K562 (cell line): Measurements from ENCODE around the gene HADH. TPM values are rescaled to one million over a fixed set of nuclear protein-coding genes. Genes with fewer than 3 reads are reported as not detected.

ENCODE experiments used
- ATAC-seq: fragments of 200-7000 bp; cut with Tn5 transposase; 3 replicates; pipeline ENCODE4 v1.9.1; 2020; ENCODE audit warnings: moderate library complexity
- BruUV-seq: library from RNA; stranded (reverse); fragments of 400-500 nt; replicated peaks from 2 replicates; lab custom pipeline; 2021; lab: Mats Ljungman, UMichigan
- CTCF ChIA-PET: fragments of 300-600 bp; formaldehyde crosslinking; extraction: SDS; loops from one replicate; lab custom pipeline; 2021; ENCODE audit warnings: low intra/inter-chr PET ratio; lab: Yijun Ruan, JAX
- POLR2A ChIA-PET: fragments of 300-600, 350-650 bp; sonication (Branson Sonifier 250); formaldehyde crosslinking; extraction: SDS; loops from one replicate; lab custom pipeline; 2021; ENCODE audit warnings: antibody characterized with exemption, inconsistent platforms; lab: Yijun Ruan, JAX
- DNase-seq, 4 experiments: peaks; one replicate each; pipeline versions ENCODE4 v3.0.0 to v3.0.0-alpha.2; 2011 to 2018; ENCODE audit warnings: low spot score in 3 of 4, mixed read lengths in 3 of 4; ENCODE audit errors: extremely low read depth in 1 of 4
- FAIRE-seq: peaks from 2 replicates; lab custom pipeline; 2011; peaks lifted over from hg19 to GRCh38; lab: Jason Lieb, UNC
- H2AFZ ChIP-seq: 2 replicates; pipeline ENCODE4 v1.6.0; 2011; ENCODE audit warnings: low read depth, low read length, control low read depth, inconsistent platforms
- H3K27ac ChIP-seq: fragments of 200-600 bp; 3 replicates; pipeline ENCODE4 v1.8.0; 2011; ENCODE audit warnings: low read depth, mild to moderate bottlenecking, control low read depth, inconsistent platforms, low read length, moderate library complexity, mixed read lengths; ENCODE audit errors: extremely low read depth
- H3K27me3 ChIP-seq, 2 experiments: fragments of 300-600 bp in 1 of 2; 2 replicates in 1 of 2; 3 replicates in 1 of 2; pipeline versions ENCODE4 v1.6.0 to v1.8.0; 2011; ENCODE audit warnings: inconsistent platforms in 2 of 2, low read length in 2 of 2, mild to moderate bottlenecking in 1 of 2, mixed read lengths in 1 of 2, moderate library complexity in 1 of 2; ENCODE audit not compliant: control insufficient read depth in 2 of 2, insufficient read depth in 2 of 2
- H3K36me3 ChIP-seq: fragments of 300-600 bp; 3 replicates; pipeline ENCODE4 v1.8.0; 2011; ENCODE audit warnings: mild to moderate bottlenecking, low read length, inconsistent platforms; ENCODE audit not compliant: control insufficient read depth, insufficient read depth
- H3K4me1 ChIP-seq, 2 experiments: fragments of 200-600 bp in 1 of 2; replicated peaks in 1 of 2; 2 replicates in 1 of 2; 3 replicates in 1 of 2; pipeline versions ENCODE4 v1.5.1 to v1.8.0; 2011; ENCODE audit warnings: inconsistent platforms in 2 of 2, low read length in 2 of 2, mild to moderate bottlenecking in 1 of 2, mixed read lengths in 1 of 2, moderate library complexity in 1 of 2; ENCODE audit not compliant: control insufficient read depth in 2 of 2, insufficient read depth in 2 of 2
- H3K4me2 ChIP-seq: 2 replicates; pipeline ENCODE4 v1.6.1; 2011; ENCODE audit warnings: low read length, control low read depth, inconsistent platforms, mixed read lengths; ENCODE audit not compliant: insufficient read depth
- H3K4me3 ChIP-seq: fragments of 200-600 bp; sonication (generic), shearing (Covaris generic); 2 replicates; pipeline ENCODE4 v1.5.1; 2016; ENCODE audit warnings: control low read depth, inconsistent platforms
- H3K79me2 ChIP-seq: fragments of 200-600 bp; 3 replicates; pipeline ENCODE4 v1.8.0; 2011; ENCODE audit warnings: low read length, inconsistent platforms; ENCODE audit not compliant: control insufficient read depth, insufficient read depth
- H3K9ac ChIP-seq, 2 experiments: 2 replicates each; pipeline versions ENCODE4 v1.6.0 to v1.6.1; 2011; ENCODE audit warnings: low read depth in 2 of 2, low read length in 2 of 2, control low read depth in 1 of 2, inconsistent platforms in 1 of 2, mild to moderate bottlenecking in 1 of 2, mixed read lengths in 1 of 2; ENCODE audit not compliant: insufficient read depth in 1 of 2
- H3K9me1 ChIP-seq: one replicate; pipeline ENCODE4 v1.6.0; 2011; ENCODE audit warnings: inconsistent platforms, mild to moderate bottlenecking, low read length, moderate library complexity; ENCODE audit not compliant: control insufficient read depth, insufficient read depth
- H3K9me3 ChIP-seq: replicated peaks from 2 replicates; pipeline ENCODE4 v1.5.1; 2011; ENCODE audit warnings: low read depth, low read length, inconsistent platforms; ENCODE audit not compliant: control insufficient read depth, insufficient read depth
- H4K20me1 ChIP-seq: replicated peaks from 2 replicates; pipeline ENCODE4 v1.6.1; 2011; ENCODE audit warnings: low read length, inconsistent platforms, mixed read lengths; ENCODE audit not compliant: control insufficient read depth, insufficient read depth
- ARID1B ChIP-seq: fragments of 450-650 bp; IDR thresholded peaks from 2 replicates; pipeline ENCODE4 v1.6.1; 2016; ENCODE audit warnings: antibody characterized with exemption, mild to moderate bottlenecking, inconsistent platforms
- EGR1 ChIP-seq: fragments of 450-650 bp; conservative IDR thresholded peaks from 2 replicates; pipeline ENCODE4 v1.6.1; 2017; ENCODE audit warnings: mild to moderate bottlenecking
- GTF2A2 ChIP-seq: IDR thresholded peaks from 2 replicates; pipeline ENCODE4 v1.6.1; 2016; ENCODE audit warnings: mild to moderate bottlenecking, missing genetic modification characterization, missing compliant biosample characterization
- NFIC ChIP-seq: fragments of 450-650 bp; IDR thresholded peaks from 2 replicates; pipeline ENCODE4 v1.6.1; 2017; ENCODE audit warnings: mild to moderate bottlenecking, inconsistent platforms
- SMARCB1 ChIP-seq: IDR thresholded peaks from 2 replicates; pipeline ENCODE4 v1.6.1; 2011; ENCODE audit warnings: improper control_type of control experiment, low read depth; ENCODE audit not compliant: insufficient read length
- ZBTB40 ChIP-seq, 2 experiments: fragments of 450-650 bp in 1 of 2; sonication (generic) in 1 of 2; formaldehyde crosslinking in 1 of 2; IDR thresholded peaks; 2 replicates each; pipeline versions ENCODE4 v1.7.1 to v1.9.0; 2016 to 2022; ENCODE audit warnings: inconsistent platforms in 1 of 2, mild to moderate bottlenecking in 1 of 2, missing genetic modification reagents in 1 of 2
- ZMIZ1 ChIP-seq, 2 experiments: fragments of 150-350 bp in 1 of 2; IDR thresholded peaks; 2 replicates each; pipeline ENCODE4 v1.6.1; 2012 to 2016; ENCODE audit warnings: low read depth in 2 of 2, low read length in 2 of 2, mild to moderate bottlenecking in 1 of 2, moderate library complexity in 1 of 2
- WGBS: fragments of 100-300 bp; shearing (Covaris generic); methylation state at CpG from one replicate; pipeline ENCODE4 v1.1.6; 2016; ENCODE audit warnings: low coverage, mixed read lengths; ENCODE audit not compliant: insufficient coverage; ENCODE audit errors: missing lambda C conversion rate; 5-methylcytosine and 5-hydroxymethylcytosine counted together
- in situ Hi-C: fragments of 300-500 bp; cut with MboI; formaldehyde crosslinking; loops from 4 replicates; pipeline ENCODE4 v1.15.0; 2018; ENCODE audit warnings: inconsistent platforms, mixed read lengths
- intact Hi-C: fragments of 100-400 bp; cut with micrococcal nuclease; formaldehyde crosslinking; loops from 2 replicates; pipeline ENCODE4 v1.14.2; 2022
- polyA plus RNA-seq, 8 experiments: library from polyadenylated mRNA; depleted of rRNA in 4 of 8; stranded (reverse) in 5 of 8; unstranded in 3 of 8; fragments of >200 nt; fragmentation: Nextera tagmentation in 2 of 8; fragmentation: Illumina TruSeq in 1 of 8; extraction: Ambion mirVana in 2 of 8; extraction: Trizol in 1 of 8; gene quantifications; 2 replicates each; pipeline versions ENCODE4 v1.2.1 to v1.2.3, GENCODE V29; 2011 to 2014; ENCODE audit warnings: inconsistent platforms in 1 of 8, missing spikeins in 1 of 8
- total RNA-seq, 7 experiments: library from RNA; depleted of rRNA in 6 of 7; stranded (reverse); fragments of >200 nt in 6 of 7; fragmentation: Illumina TruSeq in 2 of 7; extraction: Trizol in 2 of 7; gene quantifications; 2 replicates each; pipeline versions ENCODE4 v1.2.1 to v1.2.3, GENCODE V29; 2011 to 2021; ENCODE audit warnings: low replicate concordance in 1 of 7

Gene HADH
- total and polyA plus RNA-seq, 9 of the 15 experiments (the other 6 are each of a cell fraction or from before 2014, with no cell fraction given): 9.4 to 73.3 (median 32.8) TPM

- Histone ChIP-seq H3K4me3 (no peak overlapping the region), H3K4me2 (no peak overlapping the region)
- no peak for FAIRE-seq
These were observed 53.2 kb downstream of the HADH start for GRCh38 chr4:108042927-108043326.

More at GRCh38 chr4:108042927-108043326, 53.2 kb downstream of the HADH start:
- Histone ChIP-seq H3K9ac (no peak overlapping the region), H3K27ac (no peak overlapping the region), H3K9me3 (no peaks in the 10 kb centered on the region), H2AFZ (no peak overlapping the region), H3K79me2 (no peaks in the 10 kb centered on the region), H3K4me1 (peaks cover 0 to 15% of the 10 kb centered on the region in 2 experiments; a peak in 4 of 5 replicates), H3K36me3 (peaks cover 4% of the 10 kb centered on the region; the same call in 1 of the 3 replicates), H3K27me3 (no peaks in the 10 kb centered on the region), H3K9me1 (no peaks in the 10 kb centered on the region), H4K20me1 (no peaks in the 10 kb centered on the region)
- TF ChIP-seq SMARCB1: no peak
- TF ChIP-seq ZBTB40 (IDR thresholded peaks at IDR 0.05): no peak
- TF ChIP-seq ZBTB40 (CRISPR knock-in tag; IDR thresholded peaks at IDR 0.05): no peak
- no peak for TF ChIP-seq GTF2A2 (tag)
- no peak for TF ChIP-seq ARID1B
- TF ChIP-seq NFIC: no peak
- no peak for TF ChIP-seq ZMIZ1 (IDR thresholded peaks at IDR 0.05; ENCODE audit: low read depth in 2 of 2, low read length in 2 of 2)
- no peak for TF ChIP-seq EGR1
- no peak for DNase-seq
- intact Hi-C loops: no loop called here
- no peak for ATAC-seq
- no TSS peak for BruUV-seq
- ChIA-PET CTCF (no interaction called here), POLR2A (no interaction called here)
- 59% methylated on average over 3 of the region's 3 CpGs for WGBS
- in situ Hi-C loops: no loop called here
